SIG-M5 treated with dmso at 0.1 percent for 504 hours (cell line): Measurements from ENCODE around the gene ARHGEF17.
"Not testable (repeated sequence)": the region's sequence is repeated elsewhere in the genome, so short reads cannot be mapped to it uniquely, and the experiment has no call there.

Source experiments
- DNase-seq: peaks from one replicate; lab custom pipeline; 2025; ENCODE audit not compliant: unreplicated experiment; lab: John Stamatoyannopoulos, UW

Gene ARHGEF17

GRCh38 chr11:73308003-73308960 lies at the start of gene ARHGEF17:
Gene ARHGEF17, plus strand, starts transcription at chr11:73308276. Its CDS starts 363 bp downstream, at chr11:73308639.
- peak; percentile 69 for DNase-seq

- DNase-seq: no peak
Observed at GRCh38 chr11:73259406-73260126, 48.5 kb upstream of the ARHGEF17 start.

- DNase-seq: no peak
Observed at GRCh38 chr11:73260127-73260457, 48.0 kb upstream of the ARHGEF17 start.

GRCh38 chr11:73262851-73263495 lies 45.1 kb upstream of the ARHGEF17 start:
- no peak for DNase-seq

GRCh38 chr11:73263640-73264039 lies 44.4 kb upstream of the ARHGEF17 start:
- DNase-seq: no peak

GRCh38 chr11:73265278-73265810 lies 42.7 kb upstream of the ARHGEF17 start:
- no peak for DNase-seq

- DNase-seq: no peak
Observed at GRCh38 chr11:73265853-73266645, 42.0 kb upstream of the ARHGEF17 start.

GRCh38 chr11:73266646-73267020 lies 41.4 kb upstream of the ARHGEF17 start:
- DNase-seq: no peak

- no peak for DNase-seq
Observed at GRCh38 chr11:73267122-73267846, 40.8 kb upstream of the ARHGEF17 start.

- DNase-seq: no peak
Observed at GRCh38 chr11:73267906-73268540, 40.1 kb upstream of the ARHGEF17 start.

GRCh38 chr11:73268671-73269271 lies 39.3 kb upstream of the ARHGEF17 start:
- no peak for DNase-seq

GRCh38 chr11:73269459-73270015 lies 38.5 kb upstream of the ARHGEF17 start:
- DNase-seq: peak; percentile 49

GRCh38 chr11:73270016-73270854 lies 37.8 kb upstream of the ARHGEF17 start:
- peak; percentile 60 for DNase-seq

- DNase-seq: no peak
Observed at GRCh38 chr11:73270855-73271477, 37.1 kb upstream of the ARHGEF17 start.

GRCh38 chr11:73271478-73271865 lies 36.6 kb upstream of the ARHGEF17 start:
- not testable (repeated sequence) for DNase-seq

GRCh38 chr11:73271936-73272679 lies 36.0 kb upstream of the ARHGEF17 start, which contains the start of gene P2RY6:
Gene P2RY6, plus strand, starts transcription at chr11:73272338. Its CDS starts 24,181 bp downstream, at chr11:73296519.
- peak; percentile 99 for DNase-seq

GRCh38 chr11:73272680-73273038 lies 35.4 kb upstream of the ARHGEF17 start:
- no peak for DNase-seq
